HepG2 (cell line): Measurements from ENCODE around the gene CD68. TPM values are rescaled to one million over a fixed set of nuclear protein-coding genes. Genes with fewer than 3 reads are reported as not detected.

Source experiments
- ATAC-seq: fragments of 200-7000 bp; cut with Tn5 transposase; 3 replicates; pipeline ENCODE4 v1.9.1; 2020; ENCODE audit warnings: mild to moderate bottlenecking, moderate library complexity
- BruUV-seq: library from RNA; stranded (reverse); fragments of 400-500 nt; replicated peaks from 2 replicates; lab custom pipeline; 2021; lab: Mats Ljungman, UMichigan
- CTCF ChIA-PET: fragments of 300-600 bp; formaldehyde crosslinking; extraction: SDS; loops from one replicate; lab custom pipeline; 2021; ENCODE audit warnings: low total read pairs, inconsistent platforms, low intra/inter-chr PET ratio; lab: Yijun Ruan, JAX
- POLR2A ChIA-PET: fragments of 350-600 bp; sonication (Branson Sonifier 250); formaldehyde crosslinking; loops from one replicate; lab custom pipeline; 2020; ENCODE audit warnings: antibody characterized with exemption, inconsistent platforms; lab: Yijun Ruan, JAX
- DNase-seq: peaks from one replicate; pipeline ENCODE4 v3.0.0-alpha.2; 2015; ENCODE audit warnings: low spot score
- FAIRE-seq: peaks from 3 replicates; lab custom pipeline; 2011; peaks lifted over from hg19 to GRCh38; lab: Jason Lieb, UNC
- H2AFZ ChIP-seq: one replicate; pipeline ENCODE4 v1.6.1; 2011; ENCODE audit warnings: low read length, inconsistent platforms
- H3K27ac ChIP-seq: fragments of 300-600 bp; 3 replicates; pipeline ENCODE4 v1.8.0; 2011; ENCODE audit warnings: mixed run types, mild to moderate bottlenecking, mixed read lengths, low read length, inconsistent platforms; ENCODE audit not compliant: insufficient read depth; ENCODE audit errors: extremely low read length
- H3K27me3 ChIP-seq, 2 experiments: fragments of 200-600 bp in 1 of 2; 2 replicates in 1 of 2; 3 replicates in 1 of 2; pipeline versions ENCODE4 v1.6.0 to v1.8.0; 2011; ENCODE audit warnings: low read length in 2 of 2, mild to moderate bottlenecking in 2 of 2, moderate library complexity in 2 of 2, inconsistent platforms in 1 of 2; ENCODE audit not compliant: insufficient read depth in 2 of 2, control insufficient read depth in 1 of 2
- H3K36me3 ChIP-seq, 2 experiments: fragments of 200-600 bp in 1 of 2; replicated peaks in 1 of 2; 2 replicates in 1 of 2; 3 replicates in 1 of 2; pipeline versions ENCODE4 v1.5.1 to v1.8.0; 2011; ENCODE audit warnings: low read length in 2 of 2, inconsistent platforms in 1 of 2; ENCODE audit not compliant: insufficient read depth in 2 of 2, control insufficient read depth in 1 of 2
- H3K4me1 ChIP-seq: 2 replicates; pipeline ENCODE4 v1.5.1; 2012; ENCODE audit warnings: low read length, inconsistent platforms; ENCODE audit not compliant: insufficient read depth
- H3K4me2 ChIP-seq: 2 replicates; pipeline ENCODE4 v1.6.0; 2011; ENCODE audit warnings: low read depth, low read length, inconsistent platforms
- H3K4me3 ChIP-seq, 3 experiments: fragments of 200-600 bp in 1 of 3; sonication (generic), shearing (Covaris generic) in 1 of 3; replicated peaks in 1 of 3; 2 replicates each; pipeline ENCODE4 v1.5.1; 2011 to 2016; ENCODE audit warnings: low read length in 3 of 3, inconsistent platforms in 2 of 3, low read depth in 2 of 3, mild to moderate bottlenecking in 2 of 3, control low read depth in 1 of 3, mixed read lengths in 1 of 3; ENCODE audit not compliant: insufficient read depth in 1 of 3
- H3K79me2 ChIP-seq: one replicate; pipeline ENCODE4 v1.6.1; 2011; ENCODE audit warnings: low read length, inconsistent platforms; ENCODE audit not compliant: insufficient read depth
- H3K9ac ChIP-seq: 2 replicates; pipeline ENCODE4 v1.6.0; 2011; ENCODE audit warnings: mild to moderate bottlenecking, low read depth, low read length, inconsistent platforms; ENCODE audit not compliant: insufficient read depth
- H3K9me3 ChIP-seq: 2 replicates; pipeline ENCODE4 v1.5.1; 2012; ENCODE audit warnings: mild to moderate bottlenecking, low read length
- H4K20me1 ChIP-seq: 2 replicates; pipeline ENCODE4 v1.6.0; 2011; ENCODE audit warnings: inconsistent platforms, mild to moderate bottlenecking, low read length, moderate library complexity; ENCODE audit not compliant: insufficient read depth
- CEBPZ ChIP-seq: IDR thresholded peaks from 2 replicates; pipeline ENCODE4 v1.6.1; 2012; ENCODE audit warnings: low read length, improper control_type of control experiment
- E2F2 ChIP-seq: sonication (generic); formaldehyde crosslinking; IDR thresholded peaks from 2 replicates; pipeline ENCODE4 v1.4.0; 2020; ENCODE audit warnings: missing genetic modification reagents, borderline replicate concordance
- FIP1L1 ChIP-seq: fragments of 200-400 bp; formaldehyde crosslinking; IDR thresholded peaks from 2 replicates; pipeline ENCODE4 v1.6.1; 2018; ENCODE audit warnings: low read depth, mild to moderate bottlenecking, low read length, moderate library complexity, borderline replicate concordance; ENCODE audit not compliant: insufficient read depth
- HCFC1 ChIP-seq: fragments of 150-350 bp; IDR thresholded peaks from 2 replicates; pipeline ENCODE4 v1.6.1; 2014; ENCODE audit warnings: low read depth, low read length
- HNRNPL ChIP-seq: fragments of 200-400 bp; formaldehyde crosslinking; IDR thresholded peaks from 2 replicates; pipeline ENCODE4 v1.6.1; 2017; ENCODE audit warnings: mild to moderate bottlenecking, low read depth, low read length
- HOXA7 ChIP-seq: sonication (generic); formaldehyde crosslinking; IDR thresholded peaks from 2 replicates; pipeline ENCODE4 v1.8.1; 2022; ENCODE audit warnings: mild to moderate bottlenecking, missing genetic modification reagents, moderate library complexity
- IKZF1 ChIP-seq: fragments of 450-650 bp; IDR thresholded peaks from 2 replicates; pipeline ENCODE4 v1.7.1; 2016
- MLLT10 ChIP-seq: sonication (generic); formaldehyde crosslinking; IDR thresholded peaks from 2 replicates; pipeline ENCODE4 v1.4.0; 2020; ENCODE audit warnings: missing genetic modification reagents
- MTF1 ChIP-seq: sonication (generic); formaldehyde crosslinking; IDR thresholded peaks from 2 replicates; pipeline ENCODE4 v1.5.0; 2020; ENCODE audit warnings: missing genetic modification reagents
- PHF20 ChIP-seq: sonication (generic); formaldehyde crosslinking; IDR thresholded peaks from 2 replicates; pipeline ENCODE4 v1.5.0; 2020; ENCODE audit warnings: mild to moderate bottlenecking, missing genetic modification reagents
- RFX1 ChIP-seq: fragments of 450-650 bp; IDR thresholded peaks from 2 replicates; pipeline ENCODE4 v1.6.1; 2017
- RFXANK ChIP-seq: IDR thresholded peaks from 2 replicates; pipeline ENCODE4 v1.6.1; 2016
- ZMYM2 ChIP-seq: sonication (generic); formaldehyde crosslinking; IDR thresholded peaks from 2 replicates; pipeline ENCODE4 v1.8.0; 2022; ENCODE audit warnings: mild to moderate bottlenecking, missing genetic modification reagents
- ZNF274 ChIP-seq: sonication (generic); formaldehyde crosslinking; IDR thresholded peaks from 2 replicates; pipeline ENCODE4 v1.5.1; 2020; ENCODE audit warnings: mild to moderate bottlenecking, missing genetic modification reagents
- ZNF563 ChIP-seq: sonication (generic); formaldehyde crosslinking; IDR thresholded peaks from 2 replicates; pipeline ENCODE4 v1.8.0; 2022; ENCODE audit warnings: mild to moderate bottlenecking, moderate library complexity, missing genetic modification reagents
- ZNF672 ChIP-seq: sonication (generic); formaldehyde crosslinking; IDR thresholded peaks from 2 replicates; pipeline ENCODE4 v1.8.1; 2022; ENCODE audit warnings: missing genetic modification reagents
- ZNF777 ChIP-seq: sonication (generic); formaldehyde crosslinking; IDR thresholded peaks from 2 replicates; pipeline ENCODE4 v1.4.0; 2020; ENCODE audit warnings: missing genetic modification reagents
- ZSCAN30 ChIP-seq: sonication (generic); formaldehyde crosslinking; IDR thresholded peaks from 2 replicates; pipeline ENCODE4 v1.5.0; 2020; ENCODE audit warnings: mild to moderate bottlenecking, missing genetic modification reagents
- WGBS: methylation state at CpG from one replicate; pipeline ENCODE4 v1.1.6; 2017; ENCODE audit warnings: low lambda C conversion rate; 5-methylcytosine and 5-hydroxymethylcytosine counted together
- in situ Hi-C: cut with HindIII; loops from 2 replicates; pipeline ENCODE4 v1.10.0; 2017; ENCODE audit warnings: low pct_unique_long_range_greater_than_20kb; ENCODE audit not compliant: extremely low pct_ligation_motif_present
- intact Hi-C: fragments of 100-400 bp; cut with micrococcal nuclease; formaldehyde crosslinking; loops from one replicate; pipeline ENCODE4 v1.10.0; 2022; ENCODE audit not compliant: unreplicated experiment
- polyA plus RNA-seq, 8 experiments: library from polyadenylated mRNA; depleted of rRNA in 3 of 8; stranded (reverse) in 7 of 8; unstranded in 1 of 8; fragments of >200 nt; fragmentation: Illumina TruSeq in 4 of 8; extraction: Trizol in 4 of 8; gene quantifications; 2 replicates each; pipeline versions ENCODE4 v1.2.1 to v1.2.3, GENCODE V29; 2011 to 2016; ENCODE audit warnings: low read depth in 4 of 8, missing spikeins in 1 of 8, mixed read lengths in 1 of 8; ENCODE audit not compliant: insufficient read depth in 1 of 8
- total RNA-seq, 5 experiments: library from RNA; depleted of rRNA; stranded (reverse); fragments of >200 nt; fragmentation: Illumina TruSeq; extraction: Trizol; gene quantifications; 2 replicates each; pipeline ENCODE4 v1.2.3, GENCODE V29; 2016; ENCODE audit warnings: low read depth in 1 of 5
- TF ChIP-seq, protein P1 (sequence below), 2 experiments: sonication (generic) in 1 of 2; formaldehyde crosslinking in 1 of 2; IDR thresholded peaks; 2 replicates each; pipeline versions ENCODE4 v1.4.0 to v1.6.1; 2016 to 2020; ENCODE audit warnings: borderline replicate concordance in 1 of 2, low read depth in 1 of 2, mild to moderate bottlenecking in 1 of 2, missing genetic modification reagents in 1 of 2

Gene CD68
- total and polyA plus RNA-seq, 2 of the 13 experiments (the other 11 are each of a cell fraction or from before 2014, with no cell fraction given): 10.3 to 104 TPM

- Histone ChIP-seq H3K27me3 (no peaks in the 10 kb centered on the region), H3K79me2 (no peaks in the 10 kb centered on the region), H3K4me1 (no peaks in the 10 kb centered on the region), H3K4me3 (no peak overlapping the region), H3K9ac (no peak overlapping the region), H3K4me2 (no peak overlapping the region), H3K36me3 (peaks cover 38 to 69% of the 10 kb centered on the region in 2 experiments), H3K27ac (no peak overlapping the region), H4K20me1 (no peaks in the 10 kb centered on the region), H3K9me3 (no peaks in the 10 kb centered on the region), H2AFZ (no peak overlapping the region)
- CTCF ChIA-PET: no interaction called here
- ATAC-seq (no peak), FAIRE-seq (no peak), DNase-seq (no peak)
- intact Hi-C loops (no loop called here), in situ Hi-C loops (no loop called here)
- BruUV-seq: no TSS peak
- POLR2A ChIA-PET: no interaction called here
- WGBS: 98% methylated on average over 5 of the region's 5 CpGs
- TF ChIP-seq, protein P1, sequence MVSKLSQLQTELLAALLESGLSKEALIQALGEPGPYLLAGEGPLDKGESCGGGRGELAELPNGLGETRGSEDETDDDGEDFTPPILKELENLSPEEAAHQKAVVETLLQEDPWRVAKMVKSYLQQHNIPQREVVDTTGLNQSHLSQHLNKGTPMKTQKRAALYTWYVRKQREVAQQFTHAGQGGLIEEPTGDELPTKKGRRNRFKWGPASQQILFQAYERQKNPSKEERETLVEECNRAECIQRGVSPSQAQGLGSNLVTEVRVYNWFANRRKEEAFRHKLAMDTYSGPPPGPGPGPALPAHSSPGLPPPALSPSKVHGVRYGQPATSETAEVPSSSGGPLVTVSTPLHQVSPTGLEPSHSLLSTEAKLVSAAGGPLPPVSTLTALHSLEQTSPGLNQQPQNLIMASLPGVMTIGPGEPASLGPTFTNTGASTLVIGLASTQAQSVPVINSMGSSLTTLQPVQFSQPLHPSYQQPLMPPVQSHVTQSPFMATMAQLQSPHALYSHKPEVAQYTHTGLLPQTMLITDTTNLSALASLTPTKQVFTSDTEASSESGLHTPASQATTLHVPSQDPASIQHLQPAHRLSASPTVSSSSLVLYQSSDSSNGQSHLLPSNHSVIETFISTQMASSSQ (IDR thresholded peaks at IDR 0.05; ENCODE audit: low read depth): no peak
- TF ChIP-seq, protein P1 (CRISPR knock-in tag; IDR thresholded peaks at IDR 0.05; ENCODE audit: borderline replicate concordance): no peak
- no peak for TF ChIP-seq ZNF563 (CRISPR knock-in tag)
- no peak for TF ChIP-seq ZMYM2 (CRISPR knock-in tag)
- TF ChIP-seq ZNF672 (CRISPR knock-in tag): no peak
- TF ChIP-seq ZSCAN30 (CRISPR knock-in tag): no peak
- TF ChIP-seq RFX1: no peak
- TF ChIP-seq MTF1 (CRISPR knock-in tag): no peak
- TF ChIP-seq HNRNPL: no peak
- TF ChIP-seq CEBPZ: no peak
- no peak for TF ChIP-seq PHF20 (CRISPR knock-in tag)
- no peak for TF ChIP-seq ZNF777 (CRISPR knock-in tag)
- no peak for TF ChIP-seq MLLT10
- no peak for TF ChIP-seq IKZF1
- no peak for TF ChIP-seq ZNF274
- no peak for TF ChIP-seq RFXANK
- TF ChIP-seq HCFC1: no peak
- no peak for TF ChIP-seq FIP1L1
- TF ChIP-seq HOXA7 (CRISPR knock-in tag): no peak
- TF ChIP-seq E2F2 (CRISPR knock-in tag): no peak
These were observed 12.2 kb downstream of the CD68 start for GRCh38 chr17:7591596-7591995.
